GM23248 (cell line): ENCODE measurements around the gene RANBP6.

Experiments
- EZH2 ChIP-seq: fragments of 200-600 bp; sonication (generic); IDR thresholded peaks from 2 replicates; pipeline ENCODE4 v1.6.1; 2018; ENCODE audit warnings: antibody characterized with exemption, mild to moderate bottlenecking; ENCODE audit not compliant: insufficient read depth, poor library complexity, severe bottlenecking
- EZH2phosphoT487 ChIP-seq: fragments of 200-600 bp; sonication (generic); IDR thresholded peaks from 2 replicates; pipeline ENCODE4 v1.6.1; 2018; ENCODE audit warnings: antibody characterized with exemption, moderate library complexity, mild to moderate bottlenecking, low read depth; ENCODE audit not compliant: insufficient read depth

GRCh38 chr9:6047020-6047419 lies 31.6 kb upstream of the RANBP6 start:
- TF ChIP-seq EZH2 = no peak
- no peak for TF ChIP-seq EZH2phosphoT487
